Stimulated activated CD8-positive, alpha-beta memory T cell treated with anti-CD3 and anti-CD28 coated beads, Interleukin-15, amount 100 ng/mL, for 1 hour (primary cell): Measurements from ENCODE around the gene SAMD11.
"Not testable (repeated sequence)": the region's sequence is repeated elsewhere in the genome, so short reads cannot be mapped to it uniquely, and the experiment has no call there.

Experiments used
- DNase-seq: peaks from one replicate; pipeline ENCODE4 v3.0.0-alpha.2; 2020; ENCODE audit warnings: low read depth

Gene SAMD11

DNA sequence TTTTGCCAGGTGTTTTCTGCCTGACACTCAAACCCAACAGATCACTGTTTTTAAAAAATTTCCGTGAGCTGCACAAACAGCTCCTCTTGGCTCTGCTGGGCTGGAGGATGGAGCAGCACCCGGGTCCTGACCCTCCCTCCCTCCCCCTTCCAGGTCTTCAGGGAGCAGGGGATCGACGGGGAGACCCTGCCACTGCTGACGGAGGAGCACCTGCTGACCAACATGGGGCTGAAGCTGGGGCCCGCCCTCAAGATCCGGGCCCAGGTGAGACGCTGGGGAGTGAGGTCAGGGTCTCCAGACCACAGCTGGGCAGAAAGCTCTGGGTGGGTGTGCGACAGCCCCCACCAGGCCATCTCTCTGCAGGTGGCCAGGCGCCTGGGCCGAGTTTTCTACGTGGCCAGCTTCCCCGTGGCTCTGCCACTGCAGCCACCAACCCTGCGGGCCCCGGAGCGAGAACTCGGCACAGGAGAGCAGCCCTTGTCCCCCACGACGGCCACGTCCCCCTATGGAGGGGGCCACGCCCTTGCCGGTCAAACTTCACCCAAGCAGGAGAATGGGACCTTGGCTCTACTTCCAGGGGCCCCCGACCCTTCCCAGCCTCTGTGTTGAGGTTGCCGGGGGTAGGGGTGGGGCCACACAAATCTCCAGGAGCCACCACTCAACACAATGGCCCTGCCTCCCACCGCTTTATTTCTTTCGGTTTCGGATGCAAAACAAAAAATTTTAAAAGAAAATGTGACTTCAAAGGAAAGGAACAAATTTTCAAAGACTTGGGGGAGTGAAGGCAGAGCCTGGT lies 20.0 kb downstream of the SAMD11 start:
- DNase-seq = no peak

DNA sequence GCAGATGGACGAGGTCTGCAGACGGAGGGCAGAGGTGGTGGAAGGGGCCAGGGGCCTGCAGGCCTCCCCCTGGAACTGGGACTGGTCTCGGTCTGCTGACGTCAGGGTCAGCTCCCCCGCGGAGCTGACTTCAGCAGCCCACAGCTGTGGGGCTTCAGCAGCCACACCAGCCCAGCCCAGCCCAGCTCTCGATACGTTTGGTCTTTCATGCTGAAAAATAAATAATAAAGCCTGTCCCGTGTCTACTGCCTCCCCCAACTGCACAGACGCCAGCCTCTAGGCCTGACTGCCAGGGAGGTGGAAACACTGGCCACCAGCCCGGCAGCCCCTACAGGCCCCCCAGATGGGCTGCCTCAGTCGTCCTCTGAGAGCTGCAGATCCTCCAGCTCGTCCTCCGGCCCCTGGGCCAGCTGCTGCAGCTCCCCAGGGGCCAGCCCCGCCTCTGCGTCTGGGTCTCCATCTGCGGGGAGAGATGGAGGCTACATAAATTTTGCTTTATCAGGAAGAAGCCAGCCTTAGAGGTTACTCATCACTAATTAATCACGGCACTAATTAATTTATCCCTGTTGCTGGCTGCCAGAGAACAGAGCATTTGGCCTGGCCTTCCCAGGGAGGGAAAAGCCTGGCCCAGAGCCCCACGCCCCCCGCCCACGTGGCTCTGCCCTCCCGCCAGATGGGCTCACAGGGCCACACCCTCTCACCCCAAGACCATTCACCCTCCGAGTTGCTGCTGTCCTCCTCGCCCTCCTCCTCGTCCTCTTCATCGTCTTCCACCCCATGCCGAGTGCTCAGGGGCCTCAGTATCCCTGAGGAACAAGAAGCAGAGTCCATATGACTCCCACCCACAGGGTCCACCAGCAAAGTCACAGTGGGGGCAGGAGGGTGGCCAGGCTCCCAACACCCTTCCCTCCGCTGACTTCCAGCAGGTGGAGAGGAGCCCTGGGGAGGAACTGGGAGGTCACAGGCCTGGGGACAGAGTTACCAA lies 20.9 kb downstream of the SAMD11 start:
- DNase-seq = no peak

DNA sequence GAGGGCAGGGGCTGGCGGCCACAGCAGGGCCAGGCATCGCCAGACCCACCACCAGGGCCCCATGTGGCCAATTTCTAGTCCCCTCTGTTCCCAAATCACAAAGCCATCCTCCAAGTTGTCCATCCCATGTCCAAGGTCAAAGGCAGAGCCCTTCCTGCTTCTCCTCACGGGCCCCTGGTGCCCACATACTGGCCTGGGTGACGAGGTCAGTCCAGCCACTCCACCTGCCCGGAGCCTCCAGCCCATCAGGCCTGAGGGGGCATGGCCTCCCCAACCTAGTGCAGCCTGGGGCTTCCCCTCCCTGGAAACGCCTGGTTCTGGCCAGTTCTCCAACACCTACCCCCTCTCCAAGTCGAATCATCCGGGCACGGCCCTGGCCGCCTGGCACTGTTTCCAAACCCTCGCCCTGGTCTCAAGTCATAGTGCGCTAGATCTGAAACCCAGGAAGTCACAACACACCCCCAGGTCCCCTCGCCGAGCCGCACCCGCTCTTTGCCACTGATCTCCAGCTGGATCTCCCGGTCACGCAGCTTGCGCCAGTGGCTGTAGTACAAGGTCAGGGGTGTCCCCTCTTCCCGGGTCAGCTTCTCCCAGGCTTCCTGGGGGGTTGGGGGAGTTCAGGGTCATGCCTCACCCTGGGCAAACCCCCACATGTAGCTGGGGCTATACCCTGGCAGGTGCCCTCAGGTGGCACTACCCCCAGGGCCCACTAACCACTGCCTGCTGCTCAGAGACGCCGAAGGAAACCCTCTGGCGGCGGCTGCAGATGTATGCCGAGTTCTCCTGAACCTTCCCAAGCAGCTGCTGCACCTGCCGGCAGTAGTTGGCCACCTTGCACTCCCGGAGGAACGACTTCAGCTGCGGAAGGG lies 22.2 kb downstream of the SAMD11 start:
- DNase-seq = no peak

DNA sequence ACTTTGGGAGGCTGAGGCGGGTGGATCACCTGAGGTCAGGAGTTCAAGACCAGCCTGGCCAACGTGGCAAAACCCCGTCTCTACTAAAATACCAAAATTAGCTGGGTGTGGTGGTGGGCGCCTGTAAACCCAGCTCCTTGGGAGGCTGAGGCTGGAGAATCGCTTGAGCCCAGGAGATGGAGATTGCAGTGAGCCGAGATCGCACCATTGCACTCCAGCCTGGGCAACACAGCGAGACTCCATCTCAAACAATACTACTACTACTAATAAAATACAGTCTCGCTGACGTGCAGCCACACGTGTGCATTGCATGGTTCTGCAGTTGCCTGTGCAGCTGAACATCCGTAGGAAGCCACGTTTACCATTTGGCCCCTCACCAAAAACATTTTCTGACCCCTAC lies 23.1 kb downstream of the SAMD11 start:
- not testable (repeated sequence) for DNase-seq

DNA sequence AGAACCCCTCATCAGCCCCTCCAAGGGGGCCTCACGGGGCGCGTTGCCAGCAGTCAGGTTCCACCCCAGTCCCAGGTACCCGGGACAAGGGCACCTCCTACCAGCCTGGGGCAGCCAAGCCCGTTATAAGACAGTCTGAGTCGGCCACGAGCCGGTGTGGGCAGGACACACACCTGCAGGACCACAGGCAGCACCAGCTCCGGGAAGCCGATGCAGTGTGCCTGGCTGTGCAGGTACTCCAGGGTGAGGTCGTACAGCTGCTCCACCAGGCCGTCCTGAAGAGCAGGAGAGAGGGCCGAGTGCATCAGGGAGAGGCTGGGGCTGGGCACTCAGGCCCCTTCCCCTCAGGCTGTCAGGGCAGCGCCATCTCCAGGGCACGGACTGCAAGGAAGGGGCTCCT lies 24.2 kb downstream of the SAMD11 start:
- DNase-seq = no peak

DNA sequence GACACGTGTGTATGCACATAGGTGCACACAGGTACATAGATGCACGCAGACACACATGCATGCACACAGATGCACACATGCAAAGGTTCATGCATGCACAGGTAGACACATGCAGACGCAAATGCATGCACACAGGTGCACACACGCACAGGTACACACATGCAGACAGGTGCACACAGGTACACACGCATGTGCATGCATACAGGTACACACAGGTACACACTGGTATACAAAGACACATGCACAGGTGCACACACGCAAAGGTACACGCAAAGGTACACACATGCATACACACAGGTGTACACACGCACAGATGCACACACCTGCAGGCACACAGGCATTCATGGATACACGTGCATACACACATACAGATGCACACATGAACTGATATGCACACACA lies 26.5 kb downstream of the SAMD11 start:
- DNase-seq = no peak

DNA sequence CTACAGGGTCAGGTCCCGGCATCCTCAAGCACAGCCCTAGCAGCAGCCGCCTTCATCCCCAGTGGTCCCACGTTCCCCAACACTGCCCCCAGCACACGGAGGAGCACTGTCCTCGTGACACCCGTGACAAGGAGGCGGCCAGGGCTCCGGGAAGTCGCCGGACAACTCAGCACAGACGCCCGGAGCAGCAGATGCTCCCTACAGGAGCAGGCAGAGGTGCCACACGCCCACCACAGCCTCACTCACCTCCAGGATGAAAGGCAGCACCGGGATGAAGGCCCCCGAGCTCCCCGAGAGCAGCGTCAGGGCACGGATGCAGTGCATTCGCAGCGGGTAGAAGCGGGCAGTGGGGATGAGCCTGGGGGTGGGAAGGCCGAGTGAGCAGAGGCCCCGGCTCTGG lies 27.2 kb downstream of the SAMD11 start:
- DNase-seq = no peak

DNA sequence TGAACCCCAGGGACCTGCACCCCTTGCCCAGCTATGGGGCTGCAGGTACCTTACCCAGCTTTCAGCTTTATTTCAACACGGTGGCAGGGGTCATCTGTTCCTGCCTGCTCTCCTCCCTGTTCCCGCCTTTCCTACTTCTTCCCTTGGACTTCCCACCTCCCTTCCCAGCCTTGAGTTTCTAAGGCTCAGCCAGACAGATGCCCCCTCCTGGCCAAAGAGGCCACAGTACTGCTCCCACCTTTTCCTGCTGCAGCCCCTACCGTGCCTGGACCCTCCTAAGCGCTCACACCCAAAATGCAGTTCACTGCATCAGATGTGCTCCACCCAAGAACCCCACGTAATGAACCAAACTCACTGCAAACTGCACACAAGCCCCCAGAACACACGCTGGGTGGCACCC lies 27.6 kb downstream of the SAMD11 start:
- no peak for DNase-seq

DNA sequence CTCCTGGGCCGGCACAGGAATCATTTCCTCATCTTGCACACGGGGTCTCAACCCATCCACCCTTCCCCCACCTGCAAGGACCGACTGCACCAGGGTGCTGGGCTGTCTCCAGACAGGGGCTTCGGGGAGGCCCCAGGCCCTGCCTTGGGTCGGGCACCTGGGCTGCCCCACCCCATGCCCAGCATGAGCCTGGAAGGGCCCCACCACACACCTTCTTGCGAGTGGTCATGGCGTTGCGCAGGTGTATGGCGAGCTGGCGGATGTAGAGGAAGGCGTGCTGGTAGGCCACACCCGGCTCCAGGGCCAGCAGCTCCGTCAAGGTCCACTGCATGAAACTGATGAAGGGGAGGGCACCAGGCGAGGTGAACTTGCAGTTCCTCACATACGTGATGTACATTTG lies 28.5 kb downstream of the SAMD11 start:
- DNase-seq = no peak

DNA sequence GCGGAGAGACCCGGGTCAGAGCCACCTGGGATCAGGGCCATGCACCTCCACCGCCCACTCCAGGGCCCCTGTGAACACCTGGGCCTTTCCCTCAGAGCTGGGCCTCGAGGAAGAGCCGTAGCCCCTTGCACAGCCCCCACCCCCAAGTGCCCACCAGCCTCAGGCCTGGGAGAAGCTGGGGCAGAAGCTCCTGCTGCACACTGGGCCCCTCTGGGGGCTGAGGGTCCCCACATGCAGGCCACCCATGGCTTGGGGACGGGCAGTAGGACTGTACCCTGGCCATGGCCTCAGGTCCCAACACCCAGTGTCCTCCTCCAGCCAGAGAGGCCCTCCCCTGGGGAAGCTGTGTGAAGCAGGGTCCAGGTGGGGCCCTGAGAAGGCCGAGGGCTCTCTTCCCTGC lies 28.9 kb downstream of the SAMD11 start:
- DNase-seq = no peak

DNA sequence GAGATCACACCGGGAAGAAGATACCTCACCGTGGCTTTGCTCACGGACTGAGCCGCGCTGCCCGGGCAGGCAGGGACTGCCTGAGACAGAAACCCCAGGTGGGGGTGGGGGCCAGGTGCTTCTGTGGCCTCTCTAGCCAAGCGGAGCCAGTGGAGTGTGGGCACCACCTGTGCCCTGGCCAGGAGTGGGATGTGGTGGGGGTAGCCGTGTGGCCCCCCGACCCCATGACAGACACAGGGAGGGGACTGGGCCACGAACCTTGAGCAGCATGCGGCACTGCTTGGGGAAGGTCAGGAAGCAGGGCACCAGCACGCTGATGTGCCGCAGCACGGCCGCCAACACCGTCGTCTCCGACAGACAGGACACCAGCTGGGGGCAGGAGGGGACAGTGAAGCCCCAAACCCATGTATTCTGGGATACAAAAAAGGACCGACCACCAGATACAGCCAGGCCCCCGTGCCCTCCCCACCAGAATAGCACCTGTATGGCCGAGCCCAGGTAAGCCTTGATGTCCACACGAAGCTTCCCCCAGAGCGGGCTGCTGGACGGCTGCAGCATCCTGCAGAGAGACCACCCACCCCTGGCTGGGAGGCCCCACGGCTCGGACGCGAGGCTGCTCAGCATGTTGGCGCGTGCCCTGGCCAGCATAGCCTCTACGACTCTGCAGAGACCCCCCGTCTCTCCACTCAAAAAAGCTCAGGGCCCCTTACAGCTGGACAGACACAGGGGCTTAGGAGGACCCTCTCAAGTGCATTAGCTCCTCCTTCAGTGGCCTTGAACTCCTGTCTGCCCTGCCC lies 30.0 kb downstream of the SAMD11 start:
- no peak for DNase-seq

DNA sequence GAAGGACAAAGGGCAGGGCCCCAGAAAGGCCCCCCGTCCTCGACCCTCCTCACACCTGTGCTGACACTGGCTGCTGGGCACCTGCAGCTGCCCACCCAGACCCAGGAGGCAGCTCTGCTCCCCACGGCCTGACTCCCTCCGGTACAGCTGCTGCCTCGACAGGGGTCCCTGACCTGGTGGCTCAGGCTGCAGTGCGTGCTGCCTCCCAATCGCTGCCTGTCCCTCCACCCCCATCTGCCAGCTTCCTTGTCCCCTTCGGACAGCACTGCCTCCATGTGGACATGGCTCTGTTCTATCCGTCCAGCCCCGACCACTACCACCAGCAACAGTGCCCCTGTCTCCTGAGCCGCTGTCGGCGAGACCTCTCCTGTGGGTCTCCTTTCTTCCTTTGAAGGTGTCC lies 31.2 kb downstream of the SAMD11 start:
- no peak for DNase-seq

DNA sequence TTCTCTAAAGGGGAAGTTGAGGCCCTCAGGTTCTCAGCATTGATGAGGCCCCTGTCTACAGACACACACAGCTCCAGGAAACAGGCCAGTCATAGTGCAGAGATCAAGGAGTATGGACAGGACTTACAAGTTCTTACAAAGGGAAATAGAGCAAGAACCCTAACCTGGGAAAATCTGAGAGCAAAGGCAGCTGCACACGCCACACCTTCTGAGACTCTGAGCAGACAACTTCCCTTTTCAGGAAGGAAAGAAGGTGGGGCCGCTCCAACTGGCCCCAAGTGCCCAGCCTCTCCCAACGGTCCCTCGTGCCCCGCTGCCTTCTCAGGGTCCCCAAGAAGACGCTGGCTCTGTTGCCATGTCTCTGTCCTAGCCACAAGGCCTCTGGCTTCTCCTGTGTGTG lies 31.8 kb downstream of the SAMD11 start:
- no peak for DNase-seq

DNA sequence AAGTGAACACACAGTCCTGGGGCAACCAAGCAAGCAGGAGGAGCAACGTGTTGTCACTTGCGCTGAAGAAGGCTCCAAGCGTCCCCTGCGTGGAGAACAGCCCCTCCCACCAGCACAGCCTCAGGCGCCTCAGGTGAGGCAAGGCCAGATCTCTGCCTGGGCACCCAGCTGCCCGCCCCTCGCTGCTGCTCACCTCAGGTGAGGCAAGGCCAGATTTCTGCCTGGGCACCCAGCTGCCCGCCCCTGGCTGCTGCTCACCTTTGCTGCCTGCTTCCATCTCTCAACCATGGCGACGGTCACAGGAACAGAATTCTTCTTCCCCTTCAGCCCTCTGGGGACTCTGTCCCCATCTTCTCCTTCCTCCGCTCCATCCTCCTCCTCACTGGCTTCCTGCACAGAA lies 32.9 kb downstream of the SAMD11 start:
- no peak for DNase-seq

DNA sequence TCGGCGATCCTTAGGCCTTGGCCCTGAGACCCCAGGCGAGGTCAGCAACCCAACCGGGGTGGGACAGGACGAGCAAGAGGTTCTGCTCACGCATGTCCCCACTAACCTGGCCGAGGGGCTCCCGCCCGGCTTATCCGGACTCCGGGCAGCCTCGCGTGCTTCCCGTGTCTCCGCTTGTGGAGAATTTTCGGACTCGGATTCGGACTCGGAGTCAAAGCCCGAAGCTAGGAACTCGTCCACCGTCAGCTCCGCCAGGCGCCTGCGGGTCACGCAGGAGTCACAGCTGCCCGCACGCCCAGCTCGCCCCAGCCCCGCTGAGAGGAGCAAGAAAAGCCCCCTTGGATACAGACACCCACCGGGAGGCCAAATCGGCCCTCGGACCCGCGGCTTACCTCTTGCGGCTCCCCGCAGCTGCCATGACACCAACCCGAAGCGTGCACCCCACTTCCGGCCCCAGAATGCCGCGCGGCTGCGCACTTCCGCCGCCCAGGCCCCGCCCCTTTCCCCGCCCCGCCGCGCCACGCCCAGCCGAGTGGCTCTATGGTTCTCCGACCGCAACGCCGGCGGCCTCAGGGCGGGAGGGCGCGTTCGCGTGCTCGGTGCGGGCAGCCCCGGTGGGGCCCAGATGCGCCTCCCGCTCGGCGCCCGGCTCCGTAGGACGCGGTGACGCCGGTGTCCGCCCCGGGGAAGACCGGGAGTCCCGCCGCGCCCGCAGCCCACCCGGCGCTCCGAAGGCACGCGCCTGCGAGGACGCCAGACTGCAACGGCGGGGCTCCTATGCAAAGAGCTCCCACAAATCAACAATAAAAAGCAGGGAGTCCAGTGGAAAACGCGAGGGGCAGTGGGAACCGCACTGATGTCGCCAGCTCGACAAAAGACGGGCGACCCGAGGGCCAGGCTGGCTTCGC lies 35.4 kb downstream of the SAMD11 start, which contains the start of gene NOC2L:
Gene NOC2L, minus strand, starts transcription at position 434 of the 908 bp plus-strand sequence. Its CDS starts 16 bp downstream, at position 418.
- peak; percentile 97 for DNase-seq

DNA sequence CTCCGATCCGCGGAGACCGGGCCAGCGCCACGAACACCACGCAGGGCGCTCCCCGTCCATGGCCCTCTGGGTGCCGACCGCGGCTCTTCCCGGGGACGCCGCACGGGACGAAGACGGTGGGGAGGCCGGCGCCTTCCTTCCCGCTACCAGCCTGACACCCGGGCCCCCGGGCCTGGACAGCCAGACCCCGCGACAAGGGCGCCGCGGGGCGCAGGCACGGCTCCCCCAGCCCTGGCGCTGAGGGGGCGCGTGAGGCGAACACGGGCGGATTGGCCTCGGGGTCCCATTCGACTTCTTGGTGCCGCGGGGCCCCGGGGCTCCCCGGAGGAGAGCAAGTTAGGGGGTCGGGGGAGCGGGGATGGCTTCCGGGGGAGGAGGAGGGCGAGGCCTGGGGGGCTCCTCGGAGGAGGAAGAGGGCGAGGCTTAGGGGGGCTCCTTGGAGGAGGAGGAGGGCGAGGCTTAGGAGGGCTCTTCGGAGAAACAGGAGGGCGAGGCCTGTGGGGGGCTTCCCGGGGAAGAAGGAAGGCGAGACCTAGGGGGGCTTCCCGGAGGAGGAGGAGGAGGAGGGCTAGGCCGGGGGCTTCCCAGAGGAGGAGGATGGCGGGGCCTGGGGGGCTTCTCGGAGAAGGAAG lies 36.1 kb downstream of the SAMD11 start:
- no peak for DNase-seq

DNA sequence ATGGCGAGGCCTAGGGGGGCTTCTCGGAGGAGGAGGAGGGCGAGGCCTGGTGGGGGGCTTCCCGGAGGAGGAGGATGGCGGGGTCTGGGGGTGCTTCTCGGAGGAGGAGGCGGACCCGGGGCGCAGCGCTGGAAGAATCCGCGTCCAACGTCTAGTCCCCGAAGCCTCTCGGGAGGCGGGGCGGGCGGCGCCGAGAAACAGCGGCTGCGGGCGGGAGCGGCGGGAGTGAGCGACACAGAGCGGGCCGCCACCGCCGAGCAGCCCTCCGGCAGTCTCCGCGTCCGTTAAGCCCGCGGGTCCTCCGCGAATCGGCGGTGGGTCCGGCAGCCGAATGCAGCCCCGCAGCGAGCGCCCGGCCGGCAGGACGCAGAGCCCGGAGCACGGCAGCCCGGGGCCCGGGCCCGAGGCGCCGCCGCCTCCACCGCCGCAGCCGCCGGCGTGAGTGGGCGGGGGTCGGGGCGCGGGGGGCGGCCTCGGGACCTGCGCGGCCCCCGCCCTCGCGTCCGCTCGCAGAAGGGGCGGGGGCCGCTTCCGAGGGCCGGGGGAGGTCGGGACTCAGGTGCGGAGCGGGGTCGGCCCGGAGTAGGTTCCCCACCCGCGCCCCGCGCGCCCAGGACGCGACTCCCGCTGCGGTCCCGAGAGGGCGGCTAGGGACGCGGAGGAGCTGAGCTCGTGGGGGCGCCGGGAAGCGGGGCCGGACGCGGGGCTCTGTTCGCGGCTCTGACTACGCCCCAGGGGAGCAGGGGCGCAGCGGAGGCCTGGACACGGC lies 36.8 kb downstream of the SAMD11 start, which contains the start of gene KLHL17:
Gene KLHL17, plus strand, starts transcription at position 222 of the 769 bp plus-strand sequence. Its CDS starts 110 bp downstream, at position 332.
- peak; percentile 51 for DNase-seq

DNA sequence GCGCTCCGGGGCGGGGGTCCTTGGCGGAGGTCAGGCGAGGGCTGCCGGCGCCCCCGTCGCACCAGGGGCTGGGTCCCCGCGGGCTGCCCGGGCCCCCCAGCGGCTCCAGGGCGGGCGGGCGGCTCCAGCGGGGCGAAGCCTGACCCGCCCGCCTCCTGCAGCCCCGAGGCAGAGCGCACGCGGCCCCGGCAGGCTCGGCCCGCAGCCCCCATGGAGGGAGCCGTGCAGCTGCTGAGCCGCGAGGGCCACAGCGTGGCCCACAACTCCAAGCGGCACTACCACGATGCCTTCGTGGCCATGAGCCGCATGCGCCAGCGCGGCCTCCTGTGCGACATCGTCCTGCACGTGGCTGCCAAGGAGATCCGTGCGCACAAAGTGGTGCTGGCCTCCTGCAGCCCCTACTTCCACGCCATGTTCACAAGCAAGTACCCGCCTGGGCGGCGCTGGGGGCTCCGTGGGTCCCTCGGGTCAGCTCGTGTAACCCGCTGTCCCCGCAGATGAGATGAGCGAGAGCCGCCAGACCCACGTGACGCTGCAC lies 37.5 kb downstream of the SAMD11 start:
- DNase-seq = no peak
